HG03108 (cell line): Measurements from ENCODE around the gene TVP23A.
"Not testable (repeated sequence)": the region's sequence is repeated elsewhere in the genome, so short reads cannot be mapped to it uniquely, and the experiment has no call there.

ENCODE experiments used
- ATAC-seq: cut with Tn5 transposase; IDR thresholded peaks from one replicate; pipeline ENCODE4 v1.9.1; 2021; ENCODE audit warnings: moderate library complexity; ENCODE audit not compliant: unreplicated experiment

Gene TVP23A

GRCh38 chr16:10752843-10753523, 65.6 kb downstream of the TVP23A start:
- no peak for ATAC-seq

GRCh38 chr16:10751291-10751697, 67.3 kb downstream of the TVP23A start:
- ATAC-seq = no peak

GRCh38 chr16:10750793-10751192, 67.8 kb downstream of the TVP23A start:
- no peak for ATAC-seq

GRCh38 chr16:10745841-10746240, 72.8 kb downstream of the TVP23A start:
- no peak for ATAC-seq

GRCh38 chr16:10744370-10745030, 74.1 kb downstream of the TVP23A start:
- no peak for ATAC-seq

- peak; percentile 76 for ATAC-seq
These were observed 74.8 kb downstream of the TVP23A start, which contains the start of gene NUBP1 for GRCh38 chr16:10743610-10744369. NUBP1 (plus strand) TSS chr16:10743842; CDS start chr16:10743864, 22 bp downstream.

GRCh38 chr16:10743227-10743609, 75.4 kb downstream of the TVP23A start:
- ATAC-seq = no peak

- no peak for ATAC-seq
These were observed 76.8 kb downstream of the TVP23A start for GRCh38 chr16:10741844-10742243.

GRCh38 chr16:10741249-10741648, 77.3 kb downstream of the TVP23A start:
- ATAC-seq = not testable (repeated sequence)

- no peak for ATAC-seq
These were observed 77.8 kb downstream of the TVP23A start for GRCh38 chr16:10740845-10741208.

GRCh38 chr16:10740000-10740844, 78.4 kb downstream of the TVP23A start:
- no peak for ATAC-seq

GRCh38 chr16:10738231-10739077, 80.1 kb downstream of the TVP23A start:
- peak; percentile 75 for ATAC-seq

GRCh38 chr16:10737068-10737625, 81.4 kb downstream of the TVP23A start:
- no peak for ATAC-seq

GRCh38 chr16:10731790-10732189, 86.8 kb downstream of the TVP23A start:
- ATAC-seq = no peak

GRCh38 chr16:10729104-10730048, 89.2 kb downstream of the TVP23A start:
- ATAC-seq = no peak

GRCh38 chr16:10728003-10728887, 90.3 kb downstream of the TVP23A start:
- ATAC-seq = no peak
